Stimulated activated CD4-positive, alpha-beta T cell treated with anti-CD3 and anti-CD28 coated beads, TNF-alpha, amount 100 ng/mL, for 1 hour (primary cell): Measurements from ENCODE around the gene SPTSSA.

Source experiments
- DNase-seq, 3 donors: peaks; one replicate each; pipeline ENCODE4 v3.0.0-alpha.2; 2020; ENCODE audit warnings: low read depth in 3 of 3, low spot score in 1 of 3

Gene SPTSSA

GRCh38 chr14:34472706-34473279, 10.8 kb upstream of the SPTSSA start:
- DNase-seq, result no peak

GRCh38 chr14:34470319-34470718, 8.3 kb upstream of the SPTSSA start:
- no peak for DNase-seq

- no peak for DNase-seq
Observed at GRCh38 chr14:34466691-34467090, 4.7 kb upstream of the SPTSSA start.

- no peak for DNase-seq
Observed at GRCh38 chr14:34465069-34465859, 3.2 kb upstream of the SPTSSA start.

- DNase-seq, result no peak
Observed at GRCh38 chr14:34463598-34463961, 1.5 kb upstream of the SPTSSA start.

GRCh38 chr14:34461334-34462131, 507 bp downstream of the SPTSSA start:
- no peak for DNase-seq

- no peak for DNase-seq
Observed at GRCh38 chr14:34460841-34461240, 1.2 kb downstream of the SPTSSA start.

GRCh38 chr14:34460295-34460694, 1.7 kb downstream of the SPTSSA start:
- no peak for DNase-seq

- DNase-seq, result no peak
Observed at GRCh38 chr14:34457186-34457585, 4.9 kb downstream of the SPTSSA start.

GRCh38 chr14:34453226-34453625, 8.8 kb downstream of the SPTSSA start:
- no peak for DNase-seq

- no peak for DNase-seq
Observed at GRCh38 chr14:34452258-34452822, 9.7 kb downstream of the SPTSSA start.

GRCh38 chr14:34450958-34451357, 11.1 kb downstream of the SPTSSA start:
- DNase-seq, result no peak

- no peak for DNase-seq
Observed at GRCh38 chr14:34450542-34450915, 11.5 kb downstream of the SPTSSA start.

- DNase-seq, result no peak
Observed at GRCh38 chr14:34449819-34450541, 12.1 kb downstream of the SPTSSA start.

- no peak for DNase-seq
Observed at GRCh38 chr14:34439090-34439489, 22.9 kb downstream of the SPTSSA start.

- DNase-seq, result no peak
Observed at GRCh38 chr14:34438438-34438837, 23.6 kb downstream of the SPTSSA start.

- no peak for DNase-seq
Observed at GRCh38 chr14:34437729-34438080, 24.3 kb downstream of the SPTSSA start.

GRCh38 chr14:34436960-34437728, 24.9 kb downstream of the SPTSSA start:
- DNase-seq, result no peak

- no peak for DNase-seq
Observed at GRCh38 chr14:34436118-34436905, 25.7 kb downstream of the SPTSSA start.

GRCh38 chr14:34433957-34434356, 28.1 kb downstream of the SPTSSA start:
- no peak for DNase-seq
